K562 (cell line): Measurements from ENCODE around the gene SAE1. TPM values are rescaled to one million over a fixed set of nuclear protein-coding genes. Genes with fewer than 3 reads are reported as not detected.
A peak's percentile ranks its signal among the peaks of the same experiment; 100 is the strongest.

Experiments
- ATAC-seq: fragments of 200-7000 bp; cut with Tn5 transposase; 3 replicates; pipeline ENCODE4 v1.9.1; 2020; ENCODE audit warnings: moderate library complexity
- BruUV-seq: library from RNA; stranded (reverse); fragments of 400-500 nt; replicated peaks from 2 replicates; lab custom pipeline; 2021; lab: Mats Ljungman, UMichigan
- CTCF ChIA-PET: fragments of 300-600 bp; formaldehyde crosslinking; extraction: SDS; loops from one replicate; lab custom pipeline; 2021; ENCODE audit warnings: low intra/inter-chr PET ratio; lab: Yijun Ruan, JAX
- POLR2A ChIA-PET: fragments of 300-600, 350-650 bp; sonication (Branson Sonifier 250); formaldehyde crosslinking; extraction: SDS; loops from one replicate; lab custom pipeline; 2021; ENCODE audit warnings: antibody characterized with exemption, inconsistent platforms; lab: Yijun Ruan, JAX
- DNase-seq, 4 experiments: peaks; one replicate each; pipeline versions ENCODE4 v3.0.0 to v3.0.0-alpha.2; 2011 to 2018; ENCODE audit warnings: low spot score in 3 of 4, mixed read lengths in 3 of 4; ENCODE audit errors: extremely low read depth in 1 of 4
- FAIRE-seq: peaks from 2 replicates; lab custom pipeline; 2011; peaks lifted over from hg19 to GRCh38; lab: Jason Lieb, UNC
- H2AFZ ChIP-seq: 2 replicates; pipeline ENCODE4 v1.6.0; 2011; ENCODE audit warnings: low read depth, low read length, control low read depth, inconsistent platforms
- H3K27ac ChIP-seq: fragments of 200-600 bp; 3 replicates; pipeline ENCODE4 v1.8.0; 2011; ENCODE audit warnings: low read depth, mild to moderate bottlenecking, control low read depth, inconsistent platforms, low read length, moderate library complexity, mixed read lengths; ENCODE audit errors: extremely low read depth
- H3K27me3 ChIP-seq, 2 experiments: fragments of 300-600 bp in 1 of 2; 2 replicates in 1 of 2; 3 replicates in 1 of 2; pipeline versions ENCODE4 v1.6.0 to v1.8.0; 2011; ENCODE audit warnings: inconsistent platforms in 2 of 2, low read length in 2 of 2, mild to moderate bottlenecking in 1 of 2, mixed read lengths in 1 of 2, moderate library complexity in 1 of 2; ENCODE audit not compliant: control insufficient read depth in 2 of 2, insufficient read depth in 2 of 2
- H3K36me3 ChIP-seq: fragments of 300-600 bp; 3 replicates; pipeline ENCODE4 v1.8.0; 2011; ENCODE audit warnings: mild to moderate bottlenecking, low read length, inconsistent platforms; ENCODE audit not compliant: control insufficient read depth, insufficient read depth
- H3K4me1 ChIP-seq, 2 experiments: fragments of 200-600 bp in 1 of 2; replicated peaks in 1 of 2; 2 replicates in 1 of 2; 3 replicates in 1 of 2; pipeline versions ENCODE4 v1.5.1 to v1.8.0; 2011; ENCODE audit warnings: inconsistent platforms in 2 of 2, low read length in 2 of 2, mild to moderate bottlenecking in 1 of 2, mixed read lengths in 1 of 2, moderate library complexity in 1 of 2; ENCODE audit not compliant: control insufficient read depth in 2 of 2, insufficient read depth in 2 of 2
- H3K4me2 ChIP-seq: 2 replicates; pipeline ENCODE4 v1.6.1; 2011; ENCODE audit warnings: low read length, control low read depth, inconsistent platforms, mixed read lengths; ENCODE audit not compliant: insufficient read depth
- H3K4me3 ChIP-seq: fragments of 200-600 bp; sonication (generic), shearing (Covaris generic); 2 replicates; pipeline ENCODE4 v1.5.1; 2016; ENCODE audit warnings: control low read depth, inconsistent platforms
- H3K79me2 ChIP-seq: fragments of 200-600 bp; 3 replicates; pipeline ENCODE4 v1.8.0; 2011; ENCODE audit warnings: low read length, inconsistent platforms; ENCODE audit not compliant: control insufficient read depth, insufficient read depth
- H3K9ac ChIP-seq, 2 experiments: 2 replicates each; pipeline versions ENCODE4 v1.6.0 to v1.6.1; 2011; ENCODE audit warnings: low read depth in 2 of 2, low read length in 2 of 2, control low read depth in 1 of 2, inconsistent platforms in 1 of 2, mild to moderate bottlenecking in 1 of 2, mixed read lengths in 1 of 2; ENCODE audit not compliant: insufficient read depth in 1 of 2
- H3K9me1 ChIP-seq: one replicate; pipeline ENCODE4 v1.6.0; 2011; ENCODE audit warnings: inconsistent platforms, mild to moderate bottlenecking, low read length, moderate library complexity; ENCODE audit not compliant: control insufficient read depth, insufficient read depth
- H3K9me3 ChIP-seq: replicated peaks from 2 replicates; pipeline ENCODE4 v1.5.1; 2011; ENCODE audit warnings: low read depth, low read length, inconsistent platforms; ENCODE audit not compliant: control insufficient read depth, insufficient read depth
- H4K20me1 ChIP-seq: replicated peaks from 2 replicates; pipeline ENCODE4 v1.6.1; 2011; ENCODE audit warnings: low read length, inconsistent platforms, mixed read lengths; ENCODE audit not compliant: control insufficient read depth, insufficient read depth
- ADNP ChIP-seq: fragments of 200-800 bp; sonication (Bioruptor generic); IDR thresholded peaks from 2 replicates; pipeline ENCODE4 v1.6.1; 2016; ENCODE audit warnings: missing genetic modification characterization, missing compliant biosample characterization
- CAMTA2 ChIP-seq: fragments of 250-450 bp; sonication (Bioruptor Pico); conservative IDR thresholded peaks from 2 replicates; pipeline ENCODE4 v1.5.1; 2022
- CHD2 ChIP-seq: IDR thresholded peaks from 2 replicates; pipeline ENCODE4 v1.6.1; 2011; ENCODE audit warnings: low read depth, low read length
- E2F6 ChIP-seq, 2 experiments: IDR thresholded peaks; 2 replicates each; pipeline ENCODE4 v1.6.1; 2011; ENCODE audit warnings: borderline replicate concordance in 1 of 2, control low read depth in 1 of 2, low read depth in 1 of 2, low read length in 1 of 2, mild to moderate bottlenecking in 1 of 2, mixed read lengths in 1 of 2, moderate library complexity in 1 of 2; ENCODE audit not compliant: insufficient read depth in 1 of 2, insufficient read length in 1 of 2, poor library complexity in 1 of 2, severe bottlenecking in 1 of 2; ENCODE audit errors: extremely low read depth in 1 of 2
- FOXJ3 ChIP-seq: sonication (generic); formaldehyde crosslinking; IDR thresholded peaks from 2 replicates; pipeline ENCODE4 v1.4.0; 2020; ENCODE audit warnings: mild to moderate bottlenecking, missing genetic modification reagents
- NFXL1 ChIP-seq: fragments of 450-650 bp; formaldehyde crosslinking; IDR thresholded peaks from 2 replicates; pipeline ENCODE4 v1.4.0; 2021; ENCODE audit warnings: mild to moderate bottlenecking
- NUFIP1 ChIP-seq: fragments of 450-650 bp; IDR thresholded peaks from 2 replicates; pipeline ENCODE4 v1.6.1; 2018; ENCODE audit not compliant: partially characterized antibody
- ZMIZ1 ChIP-seq, 2 experiments: fragments of 150-350 bp in 1 of 2; IDR thresholded peaks; 2 replicates each; pipeline ENCODE4 v1.6.1; 2012 to 2016; ENCODE audit warnings: low read depth in 2 of 2, low read length in 2 of 2, mild to moderate bottlenecking in 1 of 2, moderate library complexity in 1 of 2
- ZNF639 ChIP-seq, 2 experiments: fragments of 200-800 bp in 1 of 2; sonication (Bioruptor generic) in 1 of 2; sonication (generic) in 1 of 2; formaldehyde crosslinking in 1 of 2; IDR thresholded peaks in 1 of 2; conservative IDR thresholded peaks in 1 of 2; 2 replicates each; pipeline versions ENCODE4 v1.5.0 to v1.6.1; 2016 to 2020; ENCODE audit warnings: missing compliant biosample characterization in 1 of 2, missing genetic modification characterization in 1 of 2, missing genetic modification reagents in 1 of 2
- ZNF644 ChIP-seq: fragments of 200-800 bp; sonication (Bioruptor generic); IDR thresholded peaks from 2 replicates; pipeline ENCODE4 v1.6.1; 2016; ENCODE audit warnings: low read depth, missing genetic modification characterization, missing compliant biosample characterization
- WGBS: fragments of 100-300 bp; shearing (Covaris generic); methylation state at CpG from one replicate; pipeline ENCODE4 v1.1.6; 2016; ENCODE audit warnings: low coverage, mixed read lengths; ENCODE audit not compliant: insufficient coverage; ENCODE audit errors: missing lambda C conversion rate; 5-methylcytosine and 5-hydroxymethylcytosine counted together
- in situ Hi-C: fragments of 300-500 bp; cut with MboI; formaldehyde crosslinking; loops from 4 replicates; pipeline ENCODE4 v1.15.0; 2018; ENCODE audit warnings: inconsistent platforms, mixed read lengths
- intact Hi-C: fragments of 100-400 bp; cut with micrococcal nuclease; formaldehyde crosslinking; loops from 2 replicates; pipeline ENCODE4 v1.14.2; 2022
- polyA plus RNA-seq, 8 experiments: library from polyadenylated mRNA; depleted of rRNA in 4 of 8; stranded (reverse) in 5 of 8; unstranded in 3 of 8; fragments of >200 nt; fragmentation: Nextera tagmentation in 2 of 8; fragmentation: Illumina TruSeq in 1 of 8; extraction: Ambion mirVana in 2 of 8; extraction: Trizol in 1 of 8; gene quantifications; 2 replicates each; pipeline versions ENCODE4 v1.2.1 to v1.2.3, GENCODE V29; 2011 to 2014; ENCODE audit warnings: inconsistent platforms in 1 of 8, missing spikeins in 1 of 8
- total RNA-seq, 7 experiments: library from RNA; depleted of rRNA in 6 of 7; stranded (reverse); fragments of >200 nt in 6 of 7; fragmentation: Illumina TruSeq in 2 of 7; extraction: Trizol in 2 of 7; gene quantifications; 2 replicates each; pipeline versions ENCODE4 v1.2.1 to v1.2.3, GENCODE V29; 2011 to 2021; ENCODE audit warnings: low replicate concordance in 1 of 7
- TF ChIP-seq, protein P1 (sequence below): IDR thresholded peaks from 2 replicates; pipeline ENCODE4 v1.6.1; 2012; ENCODE audit warnings: low read depth, low read length, improper control_type of control experiment, borderline replicate concordance
- TF ChIP-seq, protein P2 (sequence below): fragments of 450-650 bp; IDR thresholded peaks from 2 replicates; pipeline ENCODE4 v1.6.1; 2016; ENCODE audit warnings: low read depth, mild to moderate bottlenecking, moderate library complexity

Gene SAE1
- total and polyA plus RNA-seq, 9 of the 15 experiments (the other 6 are each of a cell fraction or from before 2014, with no cell fraction given): 82.8 to 299 (median 217) TPM

GRCh38 chr19:47109177-47109540 is 21.5 kb upstream of the SAE1 start:
- Histone ChIP-seq H3K27ac (peak overlapping the region; percentile 96), H3K79me2 (peaks cover 83% of the 10 kb centered on the region), H2AFZ (no peak overlapping the region), H3K4me2 (peak overlapping the region; percentile 88), H3K9me1 (no peaks in the 10 kb centered on the region), H3K9ac (peak overlapping the region in 1 of 2 experiments; percentile 99; a peak in 2 of 4 replicates), H3K9me3 (no peaks in the 10 kb centered on the region), H3K4me3 (peak overlapping the region; percentile 89), H3K4me1 (peaks cover 12 to 43% of the 10 kb centered on the region in 2 experiments), H4K20me1 (no peaks in the 10 kb centered on the region), H3K27me3 (no peaks in the 10 kb centered on the region), H3K36me3 (peaks cover 48% of the 10 kb centered on the region)
- no peak for DNase-seq
- ChIA-PET POLR2A (interaction anchor here (0.7 to 1.7 kb wide), 4 partner anchors 7 to 80 kb away, joined by 3 to 5 read pairs (median 4); no protein-coding TSS in a partner anchor), CTCF (no interaction called here)
- intact Hi-C loops (no loop called here), in situ Hi-C loops (no loop called here)
- 8% methylated on average over 2 of the region's 2 CpGs for WGBS
- no peak for FAIRE-seq
- no peak for ATAC-seq
- no TSS peak for BruUV-seq
- 0 out of 4 replicates have a peak, but pooled peaks of 1 of the 2 experiments have one; percentile 41 for TF ChIP-seq ZNF639 (CRISPR knock-in tag; conservative IDR thresholded peaks at IDR 0.05 in 1 of 2, IDR thresholded peaks at IDR 0.05 in 1 of 2)
- no peak for TF ChIP-seq CHD2
- TF ChIP-seq ADNP (tag): 0 out of 2 replicates have a peak, but pooled peaks have one; percentile 10
- TF ChIP-seq, protein P1, sequence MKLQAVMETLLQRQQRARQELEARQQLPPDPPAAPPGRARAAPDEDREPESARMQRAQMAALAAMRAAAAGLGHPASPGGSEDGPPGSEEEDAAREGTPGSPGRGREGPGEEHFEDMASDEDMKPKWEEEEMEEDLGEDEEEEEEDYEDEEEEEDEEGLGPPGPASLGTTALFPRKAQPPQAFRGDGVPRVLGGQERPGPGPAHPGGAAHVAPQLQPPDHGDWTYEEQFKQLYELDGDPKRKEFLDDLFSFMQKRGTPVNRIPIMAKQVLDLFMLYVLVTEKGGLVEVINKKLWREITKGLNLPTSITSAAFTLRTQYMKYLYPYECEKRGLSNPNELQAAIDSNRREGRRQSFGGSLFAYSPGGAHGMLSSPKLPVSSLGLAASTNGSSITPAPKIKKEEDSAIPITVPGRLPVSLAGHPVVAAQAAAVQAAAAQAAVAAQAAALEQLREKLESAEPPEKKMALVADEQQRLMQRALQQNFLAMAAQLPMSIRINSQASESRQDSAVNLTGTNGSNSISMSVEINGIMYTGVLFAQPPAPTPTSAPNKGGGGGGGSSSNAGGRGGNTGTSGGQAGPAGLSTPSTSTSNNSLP: no peak
- TF ChIP-seq E2F6 (IDR thresholded peaks at IDR 0.05; ENCODE audit: borderline replicate concordance in 1 of 2, extremely low read depth in 1 of 2, insufficient read depth in 1 of 2, insufficient read length in 1 of 2, low read depth in 1 of 2, low read length in 1 of 2, poor library complexity in 1 of 2, severe bottlenecking in 1 of 2): no peak
- no peak for TF ChIP-seq CAMTA2 (CRISPR knock-in tag)
- peak; percentile 20; the same call in 1 of the 2 replicates for TF ChIP-seq ZNF644 (tag)
- TF ChIP-seq NUFIP1: no peak
- TF ChIP-seq FOXJ3 (CRISPR knock-in tag): no peak
- no peak for TF ChIP-seq ZMIZ1 (IDR thresholded peaks at IDR 0.05; ENCODE audit: low read depth in 2 of 2, low read length in 2 of 2)
- TF ChIP-seq, protein P2, sequence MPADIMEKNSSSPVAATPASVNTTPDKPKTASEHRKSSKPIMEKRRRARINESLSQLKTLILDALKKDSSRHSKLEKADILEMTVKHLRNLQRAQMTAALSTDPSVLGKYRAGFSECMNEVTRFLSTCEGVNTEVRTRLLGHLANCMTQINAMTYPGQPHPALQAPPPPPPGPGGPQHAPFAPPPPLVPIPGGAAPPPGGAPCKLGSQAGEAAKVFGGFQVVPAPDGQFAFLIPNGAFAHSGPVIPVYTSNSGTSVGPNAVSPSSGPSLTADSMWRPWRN: no peak
- no peak for TF ChIP-seq NFXL1 (CRISPR knock-in tag)
